GM23248 (cell line): ENCODE data around the gene IRF8. TPM values are rescaled to one million over a fixed set of nuclear protein-coding genes. Genes with fewer than 3 reads are reported as not detected.

Experiments
- DNase-seq: peaks from one replicate; pipeline ENCODE4 v3.0.0-alpha.2; 2015
- H2AFZ ChIP-seq: fragments of 200-600 bp; sonication (generic); 2 replicates; pipeline ENCODE4 v1.6.1; 2016; ENCODE audit warnings: antibody characterized with exemption
- H3F3A ChIP-seq: fragments of 200-600 bp; sonication (generic); 2 replicates; pipeline ENCODE4 v1.6.1; 2016; ENCODE audit warnings: mild to moderate bottlenecking, antibody characterized with exemption, mixed run types; ENCODE audit not compliant: insufficient read depth
- H3K27ac ChIP-seq: fragments of 200-600 bp; sonication (generic); 2 replicates; pipeline ENCODE4 v1.5.1; 2016; ENCODE audit warnings: mild to moderate bottlenecking
- H3K27me3 ChIP-seq: fragments of 200-600 bp; sonication (generic); replicated peaks from 2 replicates; pipeline ENCODE4 v1.6.1; 2016; ENCODE audit warnings: mild to moderate bottlenecking; ENCODE audit not compliant: insufficient read depth
- H3K36me3 ChIP-seq: fragments of 200-600 bp; sonication (generic); 2 replicates; pipeline ENCODE4 v1.6.1; 2016; ENCODE audit warnings: low read depth, mild to moderate bottlenecking
- H3K4me1 ChIP-seq: fragments of 200-600 bp; sonication (generic); 2 replicates; pipeline ENCODE4 v1.6.1; 2016; ENCODE audit warnings: mild to moderate bottlenecking; ENCODE audit not compliant: insufficient read depth
- H3K4me2 ChIP-seq: fragments of 200-600 bp; sonication (generic); one replicate; pipeline ENCODE4 v1.6.1; 2016; ENCODE audit warnings: mild to moderate bottlenecking; ENCODE audit not compliant: unreplicated experiment
- H3K4me3 ChIP-seq: fragments of 200-600 bp; sonication (generic); 2 replicates; pipeline ENCODE4 v1.5.1; 2016; ENCODE audit warnings: mild to moderate bottlenecking
- H3K79me2 ChIP-seq: fragments of 200-600 bp; sonication (generic); 2 replicates; pipeline ENCODE4 v1.6.1; 2016; ENCODE audit warnings: mild to moderate bottlenecking; ENCODE audit not compliant: insufficient read depth
- H3K9ac ChIP-seq: fragments of 200-600 bp; sonication (generic); 2 replicates; pipeline ENCODE4 v1.6.1; 2016; ENCODE audit warnings: mild to moderate bottlenecking
- H3K9me2 ChIP-seq: fragments of 200-600 bp; sonication (generic); 2 replicates; pipeline ENCODE4 v1.6.1; 2016; ENCODE audit warnings: mixed run types, mild to moderate bottlenecking, moderate library complexity; ENCODE audit not compliant: insufficient read depth
- H3K9me3 ChIP-seq: fragments of 200-600 bp; sonication (generic); one replicate; pipeline ENCODE4 v1.6.1; 2017; ENCODE audit warnings: low read depth
- H4K20me1 ChIP-seq: fragments of 200-600 bp; sonication (generic); 2 replicates; pipeline ENCODE4 v1.6.0; 2016; ENCODE audit not compliant: insufficient read depth
- EZH2 ChIP-seq: fragments of 200-600 bp; sonication (generic); IDR thresholded peaks from 2 replicates; pipeline ENCODE4 v1.6.1; 2018; ENCODE audit warnings: antibody characterized with exemption, mild to moderate bottlenecking; ENCODE audit not compliant: insufficient read depth, poor library complexity, severe bottlenecking
- EZH2phosphoT487 ChIP-seq: fragments of 200-600 bp; sonication (generic); IDR thresholded peaks from 2 replicates; pipeline ENCODE4 v1.6.1; 2018; ENCODE audit warnings: antibody characterized with exemption, moderate library complexity, mild to moderate bottlenecking, low read depth; ENCODE audit not compliant: insufficient read depth
- WGBS, 2 experiments: methylation state at CpG; one replicate each; pipeline ENCODE4 v1.1.6; 2015 to 2017; ENCODE audit warnings: low lambda C conversion rate in 2 of 2, low coverage in 1 of 2; ENCODE audit errors: missing lambda C conversion rate in 2 of 2; 5-methylcytosine and 5-hydroxymethylcytosine counted together
- in situ Hi-C: fragments of 300-500 bp; cut with MboI; formaldehyde crosslinking; loops from 2 replicates; pipeline ENCODE4 v1.15.0; 2020
- polyA plus RNA-seq: library from polyadenylated mRNA; unstranded; fragments of >200 nt; fragmentation: Nextera tagmentation; extraction: Ambion mirVana; gene quantifications from 2 replicates; pipeline ENCODE4 v1.2.1, GENCODE V29; 2016
- total RNA-seq: library from RNA; depleted of rRNA; stranded (reverse); fragments of >200 nt; shearing (Covaris generic); gene quantifications from 2 replicates; pipeline ENCODE4 v1.2.3, GENCODE V29; 2014

The IRF8 gene
- total and polyA plus RNA-seq, 2 experiments from 2014 or later, result 0.31 TPM; not detected in 1

- 54 to 58% methylated on average over 12 of the region's 12 CpGs for WGBS, 2 experiments
- Histone ChIP-seq H3K4me3 (no peak overlapping the region), H3K36me3 (no peaks in the 10 kb centered on the region), H3K27ac (no peak overlapping the region), H3K4me2 (no peak overlapping the region), H3K9me3 (no peaks in the 10 kb centered on the region), H2AFZ (no peak overlapping the region), H3K9ac (no peak overlapping the region), H3K9me2 (no peaks in the 10 kb centered on the region), H3F3A (no peaks in the 10 kb centered on the region), H4K20me1 (no peaks in the 10 kb centered on the region), H3K4me1 (peaks cover 4% of the 10 kb centered on the region; the same call in 1 of the 2 replicates), H3K27me3 (peaks cover 26% of the 10 kb centered on the region), H3K79me2 (no peaks in the 10 kb centered on the region)
- in situ Hi-C loops, result no loop called here
- no peak for TF ChIP-seq EZH2phosphoT487
- no peak for TF ChIP-seq EZH2
- DNase-seq, result no peak
These were observed 38.4 kb upstream of the IRF8 start for GRCh38 chr16:85860413-85861094.

DNA sequence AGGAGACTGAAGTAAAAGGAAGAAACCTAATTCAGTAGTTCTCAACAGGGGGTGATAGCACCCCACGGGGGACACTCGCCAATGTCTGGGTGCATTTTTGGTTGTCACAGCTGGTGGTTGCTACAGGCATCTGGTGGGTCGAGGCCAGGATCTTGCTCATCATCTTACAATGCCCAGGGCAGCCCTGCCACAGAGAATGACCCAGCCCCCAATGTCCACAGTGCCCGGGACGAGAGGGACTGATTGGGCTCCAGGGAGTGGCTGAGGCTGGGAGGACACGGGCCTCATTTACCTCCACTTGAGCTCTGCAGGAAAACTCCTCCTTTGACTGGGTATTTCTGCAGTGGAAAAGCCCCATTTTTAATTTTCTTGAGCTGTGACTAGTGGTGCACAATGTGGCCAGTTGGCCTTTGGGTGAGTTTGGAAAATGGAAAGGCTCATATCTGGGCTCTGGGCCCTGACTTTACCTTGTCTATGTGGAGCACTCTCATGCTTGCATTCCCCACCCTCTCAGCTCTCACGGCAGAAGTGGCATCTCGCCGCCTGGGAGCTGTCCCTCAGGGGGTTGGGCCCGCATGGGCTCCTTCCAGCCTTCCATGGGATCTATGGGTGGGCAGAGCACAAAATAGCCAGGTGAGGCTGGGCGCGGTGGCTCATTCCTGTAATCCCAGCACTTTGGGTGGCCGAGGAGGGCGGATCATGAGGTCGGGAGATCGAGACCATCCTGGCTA is 37.7 kb upstream of the IRF8 start:
- H3K9me2 ChIP-seq, result no peaks in the 10 kb centered on the region
- peak; percentile 3 for DNase-seq

GRCh38 chr16:85862476-85863383 is 36.2 kb upstream of the IRF8 start:
- in situ Hi-C loops, result no loop called here
- Histone ChIP-seq H3K79me2 (no peaks in the 10 kb centered on the region), H3F3A (no peaks in the 10 kb centered on the region), H2AFZ (no peak overlapping the region), H3K4me2 (no peak overlapping the region), H3K4me1 (peaks cover 4% of the 10 kb centered on the region; the same call in 1 of the 2 replicates), H4K20me1 (no peaks in the 10 kb centered on the region), H3K9ac (no peak overlapping the region), H3K27ac (no peak overlapping the region), H3K27me3 (peaks cover 32% of the 10 kb centered on the region), H3K9me3 (no peaks in the 10 kb centered on the region), H3K36me3 (no peaks in the 10 kb centered on the region), H3K9me2 (no peaks in the 10 kb centered on the region), H3K4me3 (no peak overlapping the region)
- DNase-seq, result no peak
- no peak for TF ChIP-seq EZH2phosphoT487
- TF ChIP-seq EZH2, result no peak
- 70 to 81% methylated on average over 19 of the region's 19 CpGs for WGBS, 2 experiments

More for the DNA sequence above, 37.7 kb upstream of the IRF8 start:
- no peak overlapping the region for H3K27ac ChIP-seq
- in situ Hi-C loops, result no loop called here
- peaks cover 26% of the 10 kb centered on the region for H3K27me3 ChIP-seq
- H3K4me1 ChIP-seq, result peaks cover 4% of the 10 kb centered on the region; the same call in 1 of the 2 replicates
- H3K9ac ChIP-seq, result no peak overlapping the region
- no peaks in the 10 kb centered on the region for H3K9me3 ChIP-seq
- no peaks in the 10 kb centered on the region for H3F3A ChIP-seq
- no peak overlapping the region for H3K4me3 ChIP-seq
- H3K79me2 ChIP-seq, result no peaks in the 10 kb centered on the region
- no peaks in the 10 kb centered on the region for H4K20me1 ChIP-seq
- WGBS, 2 experiments, result 66 to 72% methylated on average over 16 of the region's 16 CpGs
- H2AFZ ChIP-seq, result no peak overlapping the region
- no peak overlapping the region for H3K4me2 ChIP-seq
- no peaks in the 10 kb centered on the region for H3K36me3 ChIP-seq
- TF ChIP-seq EZH2 (no peak), EZH2phosphoT487 (no peak)

- Histone ChIP-seq H3K36me3 (no peaks in the 10 kb centered on the region), H3F3A (no peaks in the 10 kb centered on the region), H3K4me2 (no peak overlapping the region), H3K79me2 (no peaks in the 10 kb centered on the region), H3K4me1 (peaks cover 4% of the 10 kb centered on the region; the same call in 1 of the 2 replicates), H3K27ac (no peak overlapping the region), H2AFZ (no peak overlapping the region), H3K27me3 (peaks cover 34% of the 10 kb centered on the region), H3K4me3 (no peak overlapping the region), H3K9me2 (no peaks in the 10 kb centered on the region), H3K9ac (no peak overlapping the region), H3K9me3 (no peaks in the 10 kb centered on the region), H4K20me1 (no peaks in the 10 kb centered on the region)
- in situ Hi-C loops, result no loop called here
- peak; percentile 22 for DNase-seq
- TF ChIP-seq EZH2 (no peak), EZH2phosphoT487 (no peak)
- WGBS, 2 experiments, result 83% methylated on average over 5 of the region's 5 CpGs
These were observed 35.6 kb upstream of the IRF8 start for GRCh38 chr16:85863384-85863774.
